Erythroblast (primary cell): Measurements from ENCODE around the gene TNPO2.

Experiments used
- GATA1 ChIP-seq: IDR thresholded peaks from 2 replicates; pipeline ENCODE4 v1.6.1; 2011; ENCODE audit warnings: low read depth, mild to moderate bottlenecking, control low read depth, low read length, moderate library complexity
- POLR2A ChIP-seq: IDR thresholded peaks from 2 replicates; pipeline ENCODE4 v1.6.1; 2011; ENCODE audit warnings: mild to moderate bottlenecking, low read length

- TF ChIP-seq POLR2A (no peak), GATA1 (no peak)
Observed at GRCh38 chr19:12750851-12751250, 27.1 kb upstream of the TNPO2 start.
